PC-3 (cell line): Measurements from ENCODE around the gene IFFO2. TPM values are rescaled to one million over a fixed set of nuclear protein-coding genes. Genes with fewer than 3 reads are reported as not detected.

Experiments used
- ATAC-seq: fragments of 200-7000 bp; cut with Tn5 transposase; 2 replicates; pipeline ENCODE4 v1.9.1; 2020; ENCODE audit warnings: mild to moderate bottlenecking, moderate library complexity
- BruUV-seq: library from RNA; stranded (reverse); fragments of 400-500 nt; replicated peaks from 2 replicates; lab custom pipeline; 2021; lab: Mats Ljungman, UMichigan
- CTCF ChIA-PET: fragments of 300-600 bp; sonication (Branson Sonifier 250); formaldehyde crosslinking; loops from one replicate; lab custom pipeline; 2022; ENCODE audit warnings: antibody characterized with exemption; lab: Charles Lee
- POLR2A ChIA-PET: fragments of 300-600 bp; sonication (Branson Sonifier 250); formaldehyde crosslinking; loops from one replicate; lab custom pipeline; 2022; ENCODE audit warnings: antibody characterized with exemption; ENCODE audit not compliant: unreplicated experiment; lab: Charles Lee
- DNase-seq: peaks from one replicate; pipeline ENCODE4 v3.0.0-alpha.2; 2015
- H2AFZ ChIP-seq: fragments of 300-600 bp; sonication (generic); 2 replicates; pipeline ENCODE4 v1.6.0; 2016; ENCODE audit warnings: antibody characterized with exemption, low read length
- H3F3A ChIP-seq: fragments of 300-600 bp; sonication (generic); one replicate; pipeline ENCODE4 v1.6.0; 2017; ENCODE audit warnings: antibody characterized with exemption, low read length, control low read depth, mild to moderate bottlenecking; ENCODE audit not compliant: unreplicated experiment
- H3K27ac ChIP-seq: fragments of 300-600 bp; sonication (generic); 2 replicates; pipeline ENCODE4 v1.5.1; 2016; ENCODE audit warnings: mild to moderate bottlenecking, low read length
- H3K27me3 ChIP-seq: fragments of 300-600 bp; sonication (generic); 2 replicates; pipeline ENCODE4 v1.6.1; 2016; ENCODE audit warnings: low read length, mixed read lengths
- H3K36me3 ChIP-seq: fragments of 300-600 bp; sonication (generic); 2 replicates; pipeline ENCODE4 v1.6.1; 2016; ENCODE audit warnings: low read depth, mixed run types, low read length, mixed read lengths
- H3K4me1 ChIP-seq: fragments of 300-600 bp; sonication (generic); 2 replicates; pipeline ENCODE4 v1.5.1; 2016; ENCODE audit warnings: low read length; ENCODE audit not compliant: insufficient read depth
- H3K4me2 ChIP-seq: fragments of 300-600 bp; sonication (generic); 2 replicates; pipeline ENCODE4 v1.6.0; 2016; ENCODE audit warnings: low read length
- H3K4me3 ChIP-seq: fragments of 300-600 bp; sonication (generic); 2 replicates; pipeline ENCODE4 v1.5.1; 2016; ENCODE audit warnings: mild to moderate bottlenecking, low read length, mixed read lengths
- H3K79me2 ChIP-seq: fragments of 300-600 bp; sonication (generic); 2 replicates; pipeline ENCODE4 v1.6.1; 2017; ENCODE audit warnings: low read length, mixed read lengths
- H3K9ac ChIP-seq: fragments of 300-600 bp; sonication (generic); 2 replicates; pipeline ENCODE4 v1.6.0; 2016; ENCODE audit warnings: mild to moderate bottlenecking, low read length
- H3K9me2 ChIP-seq: fragments of 300-600 bp; sonication (generic); replicated peaks from 2 replicates; pipeline ENCODE4 v1.6.1; 2016; ENCODE audit warnings: mixed run types, low read length, mixed read lengths
- H3K9me3 ChIP-seq: fragments of 300-600 bp; sonication (generic); 2 replicates; pipeline ENCODE4 v1.6.1; 2016; ENCODE audit warnings: low read length, mixed read lengths
- H4K20me1 ChIP-seq: fragments of 300-600 bp; sonication (generic); 2 replicates; pipeline ENCODE4 v1.6.1; 2016; ENCODE audit warnings: low read length, mixed read lengths
- EZH2 ChIP-seq: fragments of 300-600 bp; sonication (generic); IDR thresholded peaks from one replicate; pipeline ENCODE4 v1.6.1; 2017; ENCODE audit warnings: antibody characterized with exemption, mild to moderate bottlenecking, low read length; ENCODE audit not compliant: unreplicated experiment
- EZH2phosphoT487 ChIP-seq: fragments of 300-600 bp; sonication (generic); IDR thresholded peaks from 2 replicates; pipeline ENCODE4 v1.6.1; 2018; ENCODE audit warnings: mild to moderate bottlenecking, antibody characterized with exemption, low read length, borderline replicate concordance
- intact Hi-C: fragments of 100-400 bp; cut with micrococcal nuclease; formaldehyde crosslinking; loops from 2 replicates; pipeline ENCODE4 v1.9.0; 2023
- total RNA-seq: library from RNA; depleted of rRNA; stranded (reverse); fragments of >200 nt; gene quantifications from 2 replicates; pipeline ENCODE4 v1.2.3, GENCODE V29; 2014
- TF ChIP-seq, protein P1 (sequence below): fragments of 300-600 bp; sonication (generic); conservative IDR thresholded peaks from 2 replicates; pipeline ENCODE4 v1.5.1; 2017; ENCODE audit warnings: antibody characterized with exemption, low read depth, mild to moderate bottlenecking, low read length

The IFFO2 gene
- total RNA-seq, 1 experiment from 2014 or later = 30.7 TPM

DNA sequence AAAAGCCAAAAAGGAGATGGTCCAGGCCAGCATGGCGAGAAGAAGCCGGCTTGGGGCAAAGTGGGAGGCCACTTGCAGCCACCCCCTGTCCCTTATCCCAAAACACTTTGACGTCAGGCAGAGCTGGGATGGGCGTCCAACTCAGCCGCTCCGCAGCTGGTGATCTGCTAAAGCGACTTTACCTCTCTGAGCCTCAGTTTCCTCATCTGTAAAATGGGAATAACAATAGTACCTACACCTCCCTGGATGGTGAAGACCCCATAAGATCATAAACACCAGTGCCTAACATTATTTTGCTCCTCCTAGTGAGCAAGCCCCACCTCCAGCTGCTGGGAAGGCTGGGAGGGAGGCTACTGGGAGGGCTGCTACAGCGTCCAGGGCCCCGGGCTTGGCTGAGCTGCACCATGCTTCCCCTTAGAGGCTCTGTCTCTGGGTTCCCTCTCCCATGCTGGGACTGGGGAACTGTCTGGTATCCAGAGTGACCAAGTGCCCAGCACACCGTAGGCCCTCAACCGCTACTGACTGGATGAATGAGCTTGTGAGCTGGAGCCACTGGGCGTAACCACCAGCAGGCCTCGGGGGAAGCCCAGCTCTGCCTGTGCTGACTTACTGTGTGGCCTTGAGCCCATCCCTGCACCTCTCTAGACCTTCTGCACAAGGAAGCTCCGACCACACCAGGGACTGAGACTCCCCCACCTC, 18.3 kb downstream of the IFFO2 start:
- Histone ChIP-seq H3F3A (no peaks in the 10 kb centered on the region), H3K4me1 (peaks cover 29% of the 10 kb centered on the region), H4K20me1 (no peaks in the 10 kb centered on the region), H3K36me3 (0 out of 2 replicates have a peak, but pooled peaks cover under 1% of the 10 kb centered on the region), H3K4me3 (no peak overlapping the region), H3K79me2 (peaks cover 99% of the 10 kb centered on the region), H3K9me2 (no peaks in the 10 kb centered on the region), H3K9ac (no peak overlapping the region), H3K27me3 (no peaks in the 10 kb centered on the region), H2AFZ (no peak overlapping the region), H3K4me2 (no peak overlapping the region), H3K9me3 (no peaks in the 10 kb centered on the region), H3K27ac (no peak overlapping the region)
- POLR2A ChIA-PET = no interaction called here
- CTCF ChIA-PET = interaction anchor here (0.6 kb wide), 1 partner anchor 11 kb away, joined by 4 read pairs; no protein-coding TSS in a partner anchor
- BruUV-seq = no TSS peak
- intact Hi-C loops = no loop called here
- TF ChIP-seq EZH2 = no peak
- no peak for TF ChIP-seq EZH2phosphoT487
- TF ChIP-seq, protein P1, sequence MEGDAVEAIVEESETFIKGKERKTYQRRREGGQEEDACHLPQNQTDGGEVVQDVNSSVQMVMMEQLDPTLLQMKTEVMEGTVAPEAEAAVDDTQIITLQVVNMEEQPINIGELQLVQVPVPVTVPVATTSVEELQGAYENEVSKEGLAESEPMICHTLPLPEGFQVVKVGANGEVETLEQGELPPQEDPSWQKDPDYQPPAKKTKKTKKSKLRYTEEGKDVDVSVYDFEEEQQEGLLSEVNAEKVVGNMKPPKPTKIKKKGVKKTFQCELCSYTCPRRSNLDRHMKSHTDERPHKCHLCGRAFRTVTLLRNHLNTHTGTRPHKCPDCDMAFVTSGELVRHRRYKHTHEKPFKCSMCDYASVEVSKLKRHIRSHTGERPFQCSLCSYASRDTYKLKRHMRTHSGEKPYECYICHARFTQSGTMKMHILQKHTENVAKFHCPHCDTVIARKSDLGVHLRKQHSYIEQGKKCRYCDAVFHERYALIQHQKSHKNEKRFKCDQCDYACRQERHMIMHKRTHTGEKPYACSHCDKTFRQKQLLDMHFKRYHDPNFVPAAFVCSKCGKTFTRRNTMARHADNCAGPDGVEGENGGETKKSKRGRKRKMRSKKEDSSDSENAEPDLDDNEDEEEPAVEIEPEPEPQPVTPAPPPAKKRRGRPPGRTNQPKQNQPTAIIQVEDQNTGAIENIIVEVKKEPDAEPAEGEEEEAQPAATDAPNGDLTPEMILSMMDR = no peak
- ATAC-seq (peak; percentile 20; the same call in 1 of the 2 replicates), DNase-seq (no peak)

DNA sequence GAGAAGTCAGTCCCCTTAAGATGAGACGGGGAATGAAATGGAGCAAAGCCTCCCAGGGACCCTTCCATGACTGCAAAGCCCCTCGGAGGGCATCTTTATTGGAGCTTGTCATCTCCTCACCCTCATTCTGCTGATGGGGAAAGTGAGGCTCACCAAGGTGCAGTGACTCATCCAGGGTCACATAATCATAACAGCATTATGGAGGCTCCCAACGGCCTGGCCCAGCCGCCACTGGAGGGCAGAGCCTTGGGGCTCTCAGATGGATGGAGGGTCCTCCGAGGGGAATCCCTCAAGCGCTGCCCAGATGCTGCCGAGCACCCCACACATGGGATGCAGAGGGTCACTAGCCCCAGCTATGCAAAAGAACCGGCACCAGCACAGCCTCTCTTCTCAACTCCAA, 18.9 kb downstream of the IFFO2 start:
- Histone ChIP-seq H2AFZ (no peak overlapping the region), H3K36me3 (no peaks in the 10 kb centered on the region), H3K9me3 (no peaks in the 10 kb centered on the region), H3K4me3 (no peak overlapping the region), H4K20me1 (no peaks in the 10 kb centered on the region), H3K4me2 (no peak overlapping the region), H3K27ac (no peak overlapping the region), H3K4me1 (peaks cover 35% of the 10 kb centered on the region), H3K79me2 (peaks cover 99% of the 10 kb centered on the region), H3F3A (no peaks in the 10 kb centered on the region), H3K9me2 (no peaks in the 10 kb centered on the region), H3K27me3 (no peaks in the 10 kb centered on the region), H3K9ac (no peak overlapping the region)
- ChIA-PET POLR2A (no interaction called here), CTCF (no interaction called here)
- no peak for DNase-seq
- intact Hi-C loops = no loop called here
- TF ChIP-seq EZH2phosphoT487 (no peak), EZH2 (no peak)
- TF ChIP-seq, protein P1 = no peak
- no peak for ATAC-seq
- BruUV-seq = no TSS peak

DNA sequence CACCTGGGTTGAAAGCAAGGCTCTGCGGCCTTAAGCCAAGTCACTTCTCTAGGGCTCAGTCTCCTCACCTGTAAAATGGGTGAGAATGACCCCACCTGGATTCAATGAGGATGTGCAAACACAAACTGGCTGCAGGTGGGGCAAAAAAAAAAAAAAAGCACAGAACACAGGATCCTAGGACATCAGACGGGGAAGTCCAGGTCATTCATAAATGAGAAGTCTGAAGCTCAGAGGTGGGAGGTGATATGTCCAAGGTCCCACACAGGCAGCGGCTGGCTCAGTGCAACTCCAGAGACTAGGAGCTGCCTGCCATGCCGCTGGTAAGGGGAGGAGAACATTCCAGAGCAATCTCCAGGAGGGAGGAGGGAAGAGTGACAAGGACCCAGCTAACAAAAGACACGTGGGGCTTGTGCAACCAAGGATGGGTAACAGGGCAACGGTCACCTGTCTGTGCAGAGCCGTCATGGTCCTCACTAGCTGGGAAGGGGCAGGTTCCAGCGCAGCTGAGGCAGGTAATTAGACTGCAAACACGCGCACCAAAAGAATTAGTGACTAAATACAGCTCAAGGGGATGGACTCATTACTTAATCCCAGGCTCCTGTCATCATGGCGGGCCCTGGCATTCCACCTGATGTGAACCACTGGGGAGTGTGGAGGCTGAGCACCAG, 19.5 kb downstream of the IFFO2 start:
- CTCF ChIA-PET = interaction anchor here (0.7 kb wide), 1 partner anchor 197 kb away, joined by 7 read pairs; no protein-coding TSS in a partner anchor
- intact Hi-C loops = no loop called here

More for the DNA sequence above, 19.5 kb downstream of the IFFO2 start:
- no peak overlapping the region for H2AFZ ChIP-seq
- H3F3A ChIP-seq = no peaks in the 10 kb centered on the region
- H3K9me2 ChIP-seq = no peaks in the 10 kb centered on the region
- no peak for DNase-seq
- no peaks in the 10 kb centered on the region for H3K36me3 ChIP-seq
- H3K27me3 ChIP-seq = no peaks in the 10 kb centered on the region
- no peak overlapping the region for H3K9ac ChIP-seq
- peaks cover 41% of the 10 kb centered on the region for H3K4me1 ChIP-seq
- H3K9me3 ChIP-seq = no peaks in the 10 kb centered on the region
- no TSS peak for BruUV-seq
- no peak for ATAC-seq
- 0 out of 2 replicates have a peak overlapping the region, but pooled peaks have one; percentile 7 for H3K27ac ChIP-seq
- H3K4me3 ChIP-seq = no peak overlapping the region
- H3K4me2 ChIP-seq = no peak overlapping the region
- no peak for TF ChIP-seq EZH2phosphoT487
- TF ChIP-seq EZH2 = no peak
- TF ChIP-seq, protein P1 = no peak
- H3K79me2 ChIP-seq = peaks cover 99% of the 10 kb centered on the region
- no peaks in the 10 kb centered on the region for H4K20me1 ChIP-seq
- POLR2A ChIA-PET = no interaction called here
